GM12878 (cell line): ENCODE results near the gene MAGEB17. TPM values are rescaled to one million over a fixed set of nuclear protein-coding genes. Genes with fewer than 3 reads are reported as not detected.

ENCODE experiments used
- ATAC-seq: fragments of 200-7000 bp; cut with Tn5 transposase; 3 replicates; pipeline ENCODE4 v1.9.1; 2020; ENCODE audit warnings: mild to moderate bottlenecking, moderate library complexity
- BruUV-seq: library from RNA; stranded (reverse); fragments of 400-500 nt; replicated peaks from 2 replicates; lab custom pipeline; 2021; lab: Mats Ljungman, UMichigan
- CTCF ChIA-PET: fragments of 300-600 bp; sonication (Branson Sonifier 250); formaldehyde crosslinking; extraction: SDS; loops from one replicate; lab custom pipeline; 2021; ENCODE audit warnings: inconsistent platforms; lab: Yijun Ruan, JAX
- POLR2A ChIA-PET: fragments of 350-600 bp; formaldehyde crosslinking; extraction: SDS; loops from one replicate; lab custom pipeline; 2021; ENCODE audit warnings: inconsistent platforms; lab: Charles Lee
- RAD21 ChIA-PET: fragments of 300-600 bp; sonication (Branson Sonifier 250); formaldehyde crosslinking; loops from one replicate; lab custom pipeline; 2023; ENCODE audit warnings: antibody characterized with exemption; ENCODE audit not compliant: unreplicated experiment; lab: Charles Lee
- SMC1A ChIA-PET: fragments of 300-600 bp; sonication (Branson Sonifier 250); formaldehyde crosslinking; loops from one replicate; lab custom pipeline; 2023; ENCODE audit not compliant: unreplicated experiment, uncharacterized antibody; lab: Charles Lee
- DNase-seq: peaks from one replicate; pipeline ENCODE4 v3.0.0-alpha.2; 2011; ENCODE audit warnings: low read depth, low spot score
- FAIRE-seq: peaks from 3 replicates; lab custom pipeline; 2011; peaks lifted over from hg19 to GRCh38; lab: Jason Lieb, UNC
- H2AFZ ChIP-seq: 2 replicates; pipeline ENCODE4 v1.6.0; 2011; ENCODE audit warnings: low read depth, low read length, control low read depth; ENCODE audit not compliant: control insufficient read depth
- H3K27ac ChIP-seq: 2 replicates; pipeline ENCODE4 v1.5.1; 2011; ENCODE audit warnings: control low read depth; ENCODE audit not compliant: control insufficient read depth, insufficient read depth
- H3K27me3 ChIP-seq, 2 experiments: replicated peaks in 1 of 2; 2 replicates each; pipeline versions ENCODE4 v1.6.0 to v1.6.1; 2011; ENCODE audit warnings: low read length in 1 of 2; ENCODE audit not compliant: control insufficient read depth in 2 of 2, insufficient read depth in 2 of 2
- H3K36me3 ChIP-seq, 2 experiments: 2 replicates each; pipeline ENCODE4 v1.5.1; 2011; ENCODE audit warnings: low read length in 1 of 2; ENCODE audit not compliant: control insufficient read depth in 2 of 2, insufficient read depth in 2 of 2
- H3K4me1 ChIP-seq: 2 replicates; pipeline ENCODE4 v1.6.1; 2011; ENCODE audit warnings: mild to moderate bottlenecking, low read length, moderate library complexity, mixed read lengths; ENCODE audit not compliant: control insufficient read depth, insufficient read depth
- H3K4me2 ChIP-seq: 2 replicates; pipeline ENCODE4 v1.6.0; 2011; ENCODE audit warnings: control low read depth; ENCODE audit not compliant: control insufficient read depth, insufficient read depth
- H3K4me3 ChIP-seq: fragments of 200-600 bp; sonication (generic); 2 replicates; pipeline ENCODE4 v1.5.1; 2016
- H3K79me2 ChIP-seq: 2 replicates; pipeline ENCODE4 v1.6.0; 2011; ENCODE audit warnings: low read length; ENCODE audit not compliant: control insufficient read depth, insufficient read depth
- H3K9ac ChIP-seq: 2 replicates; pipeline ENCODE4 v1.8.0; 2011; ENCODE audit warnings: low read length, control low read depth, mixed read lengths; ENCODE audit not compliant: control insufficient read depth, insufficient read depth
- H3K9me3 ChIP-seq: replicated peaks from 3 replicates; pipeline ENCODE4 v1.5.1; 2011; ENCODE audit warnings: mild to moderate bottlenecking, low read length; ENCODE audit not compliant: control insufficient read depth, insufficient read depth
- H4K20me1 ChIP-seq: 2 replicates; pipeline ENCODE4 v1.6.0; 2011; ENCODE audit not compliant: control insufficient read depth, insufficient read depth
- ASH2L ChIP-seq: fragments of 300-600, 200-600 bp; sonication (generic); IDR thresholded peaks from 2 replicates; pipeline ENCODE4 v1.6.1; 2017; ENCODE audit warnings: low read depth, mild to moderate bottlenecking, borderline replicate concordance
- ZNF687 ChIP-seq: fragments of 450-650 bp; IDR thresholded peaks from 2 replicates; pipeline ENCODE4 v1.6.1; 2017; ENCODE audit warnings: mild to moderate bottlenecking, moderate library complexity
- WGBS: methylation state at CpG from one replicate; pipeline ENCODE4 v1.1.6; 2016; ENCODE audit warnings: low lambda C conversion rate; ENCODE audit not compliant: insufficient replicate concordance, insufficient coverage; ENCODE audit errors: missing lambda C conversion rate; 5-methylcytosine and 5-hydroxymethylcytosine counted together
- in situ Hi-C: fragments of 300-500 bp; cut with MboI; formaldehyde crosslinking; loops from 9 replicates; pipeline ENCODE4 v1.14.3; 2018; ENCODE audit warnings: mixed read lengths
- intact Hi-C: fragments of 100-400 bp; cut with micrococcal nuclease; formaldehyde crosslinking; loops from one replicate; pipeline ENCODE4 v1.14.2; 2022; ENCODE audit not compliant: unreplicated experiment
- polyA plus RNA-seq, 11 experiments: library from polyadenylated mRNA; depleted of rRNA in 4 of 11; unstranded in 6 of 11; stranded (reverse) in 5 of 11; fragments of >200 nt; fragmentation: Nextera tagmentation in 4 of 11; fragmentation: Illumina TruSeq in 1 of 11; extraction: Ambion mirVana in 4 of 11; extraction: Trizol in 1 of 11; gene quantifications; 1 replicate in 1 of 11; 2 replicates in 10 of 11; pipeline versions ENCODE4 v1.2.1 to v1.2.3, GENCODE V29; 2011 to 2016; ENCODE audit warnings: inconsistent platforms in 2 of 11, missing spikeins in 2 of 11, low read depth in 1 of 11
- total RNA-seq, 4 experiments: library from RNA; depleted of rRNA in 3 of 4; stranded (reverse); fragments of >200 nt in 3 of 4; fragmentation: Illumina TruSeq in 1 of 4; extraction: Trizol in 1 of 4; gene quantifications; 2 replicates each; pipeline versions ENCODE4 v1.2.1 to v1.2.3, GENCODE V29; 2013 to 2021
- TF ChIP-seq, protein P1 (sequence below): fragments of 450-650 bp; conservative IDR thresholded peaks from 2 replicates; pipeline ENCODE4 v1.6.1; 2017; ENCODE audit warnings: mild to moderate bottlenecking, moderate library complexity

The MAGEB17 gene
- total and polyA plus RNA-seq, 10 of the 15 experiments (the other 5 are each of a cell fraction or from before 2014, with no cell fraction given) = 0.05 to 0.21 TPM; not detected in 8

DNA sequence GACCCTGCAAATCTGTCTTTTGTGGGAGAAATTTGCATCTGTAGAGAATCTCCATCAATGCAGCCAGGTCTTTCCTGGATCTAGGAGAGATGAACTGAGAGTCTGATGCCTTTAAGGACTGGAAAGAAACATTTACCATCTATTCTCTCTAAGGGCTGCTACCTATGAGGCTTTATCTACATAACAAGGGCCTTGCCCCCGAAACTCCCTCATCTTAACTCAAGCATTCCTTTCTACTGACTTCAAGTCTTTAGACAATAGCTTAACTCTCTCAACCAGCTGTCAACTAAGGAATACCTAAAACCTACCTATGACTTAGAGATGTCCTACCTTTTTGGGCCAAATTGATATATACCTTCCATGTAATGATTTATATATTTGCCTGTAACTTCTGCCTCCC, 32.1 kb downstream of the MAGEB17 start:
- no peaks in the 10 kb centered on the region for H3K9me3 ChIP-seq
- RAD21 ChIA-PET = no interaction called here
- ATAC-seq (no peak), DNase-seq (no peak), FAIRE-seq (no peak)
- CTCF ChIA-PET = interaction anchor here (2.0 kb wide), 1 partner anchor 15 kb away, joined by 6 read pairs; no protein-coding TSS in a partner anchor
- no peaks in the 10 kb centered on the region for H3K4me1 ChIP-seq
- H4K20me1 ChIP-seq = no peaks in the 10 kb centered on the region
- H3K4me2 ChIP-seq = no peak overlapping the region
- intact Hi-C loops = no loop called here
- H3K27me3 ChIP-seq = no peaks in the 10 kb centered on the region; a peak in 1 of 4 replicates
- in situ Hi-C loops = no loop called here
- no peak overlapping the region for H3K4me3 ChIP-seq
- H3K27ac ChIP-seq = no peak overlapping the region
- TF ChIP-seq ZNF687 (no peak), ASH2L (no peak)
- TF ChIP-seq, protein P1, sequence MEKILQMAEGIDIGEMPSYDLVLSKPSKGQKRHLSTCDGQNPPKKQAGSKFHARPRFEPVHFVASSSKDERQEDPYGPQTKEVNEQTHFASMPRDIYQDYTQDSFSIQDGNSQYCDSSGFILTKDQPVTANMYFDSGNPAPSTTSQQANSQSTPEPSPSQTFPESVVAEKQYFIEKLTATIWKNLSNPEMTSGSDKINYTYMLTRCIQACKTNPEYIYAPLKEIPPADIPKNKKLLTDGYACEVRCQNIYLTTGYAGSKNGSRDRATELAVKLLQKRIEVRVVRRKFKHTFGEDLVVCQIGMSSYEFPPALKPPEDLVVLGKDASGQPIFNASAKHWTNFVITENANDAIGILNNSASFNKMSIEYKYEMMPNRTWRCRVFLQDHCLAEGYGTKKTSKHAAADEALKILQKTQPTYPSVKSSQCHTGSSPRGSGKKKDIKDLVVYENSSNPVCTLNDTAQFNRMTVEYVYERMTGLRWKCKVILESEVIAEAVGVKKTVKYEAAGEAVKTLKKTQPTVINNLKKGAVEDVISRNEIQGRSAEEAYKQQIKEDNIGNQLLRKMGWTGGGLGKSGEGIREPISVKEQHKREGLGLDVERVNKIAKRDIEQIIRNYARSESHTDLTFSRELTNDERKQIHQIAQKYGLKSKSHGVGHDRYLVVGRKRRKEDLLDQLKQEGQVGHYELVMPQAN = no peak
- SMC1A ChIA-PET = interaction anchor here (1.0 kb wide), 1 partner anchor 15 kb away, joined by 3 read pairs; no protein-coding TSS in a partner anchor
- BruUV-seq = no TSS peak
- WGBS = 0% methylated on average over 1 of the region's 1 CpG
- no peaks in the 10 kb centered on the region for H3K79me2 ChIP-seq
- no peak overlapping the region for H2AFZ ChIP-seq
- H3K36me3 ChIP-seq = no peaks in the 10 kb centered on the region
- POLR2A ChIA-PET = no interaction called here
- H3K9ac ChIP-seq = no peak overlapping the region
